ENCODE results near the gene HBG2.

Gene HBG2

GRCh38 chr11:5239046-5239445 is 15.5 kb downstream of the HBG2 start:
- Mint-ChIP-seq H3K36me3 (ENCODE audit: low read depth) (no peaks in the 10 kb centered on the region), H3K4me3 (no peak overlapping the region), H3K9me3 (no peaks in the 10 kb centered on the region), H3K4me1 (no peaks in the 10 kb centered on the region), H3K27me3 (ENCODE audit: low read depth) (peaks cover 4% of the 10 kb centered on the region), H3K27ac (no peak overlapping the region)
- TF ChIP-seq CTCF (IDR thresholded peaks at IDR 0.05; ENCODE audit: unreplicated experiment in 3 of 3): no peak

- Mint-ChIP-seq H3K9me3 (no peaks in the 10 kb centered on the region), H3K4me1 (no peaks in the 10 kb centered on the region), H3K36me3 (ENCODE audit: low read depth) (no peaks in the 10 kb centered on the region), H3K4me3 (no peak overlapping the region), H3K27ac (no peak overlapping the region), H3K27me3 (ENCODE audit: low read depth) (peaks cover 4% of the 10 kb centered on the region)
- no peak for TF ChIP-seq CTCF (IDR thresholded peaks at IDR 0.05; ENCODE audit: unreplicated experiment in 3 of 3)
Observed at GRCh38 chr11:5238486-5238885, 16.1 kb downstream of the HBG2 start.

- Mint-ChIP-seq H3K4me1 (no peaks in the 10 kb centered on the region), H3K27ac (no peak overlapping the region), H3K27me3 (ENCODE audit: low read depth) (peaks cover 4% of the 10 kb centered on the region), H3K9me3 (no peaks in the 10 kb centered on the region), H3K36me3 (ENCODE audit: low read depth) (no peaks in the 10 kb centered on the region), H3K4me3 (no peak overlapping the region)
- TF ChIP-seq CTCF (IDR thresholded peaks at IDR 0.05; ENCODE audit: unreplicated experiment in 3 of 3): no peak
Observed at GRCh38 chr11:5237420-5237819, 17.2 kb downstream of the HBG2 start.

DNA sequence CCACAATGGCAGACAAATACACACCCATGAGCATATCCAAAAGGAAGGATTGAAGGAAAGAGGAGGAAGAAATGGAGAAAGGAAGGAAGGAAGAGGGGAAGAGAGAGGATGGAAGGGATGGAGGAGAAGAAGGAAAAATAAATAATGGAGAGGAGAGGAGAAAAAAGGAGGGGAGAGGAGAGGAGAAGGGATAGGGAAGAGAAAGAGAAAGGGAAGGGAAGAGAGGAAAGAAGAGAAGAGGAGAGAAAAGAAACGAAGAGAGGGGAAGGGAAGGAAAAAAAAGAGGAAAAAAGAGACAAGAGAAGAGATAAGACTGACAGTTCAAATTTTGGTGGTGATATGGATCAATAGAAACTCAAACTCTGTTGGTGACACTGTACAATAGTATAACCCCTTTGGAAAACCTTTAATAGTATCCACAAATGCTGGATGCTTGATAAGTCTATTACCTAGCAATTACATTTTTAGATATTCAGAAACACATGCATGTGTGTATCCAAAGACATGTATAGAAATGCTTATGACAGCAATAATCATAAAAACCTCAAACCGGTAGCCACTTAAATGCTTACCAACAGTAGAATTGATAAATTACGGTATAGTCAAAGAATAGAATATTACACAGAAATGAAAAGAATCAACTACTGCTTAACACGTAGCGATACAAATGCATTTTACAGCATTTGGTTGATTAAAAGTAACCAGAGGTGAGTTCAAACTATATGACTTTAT is 19.1 kb downstream of the HBG2 start:
- Mint-ChIP-seq H3K4me1 (no peaks in the 10 kb centered on the region), H3K27ac (no peak overlapping the region), H3K4me3 (no peak overlapping the region), H3K36me3 (ENCODE audit: low read depth) (no peaks in the 10 kb centered on the region), H3K27me3 (ENCODE audit: low read depth) (peaks cover 4% of the 10 kb centered on the region), H3K9me3 (no peaks in the 10 kb centered on the region)
- TF ChIP-seq CTCF (IDR thresholded peaks at IDR 0.05; ENCODE audit: unreplicated experiment in 3 of 3): no peak

GRCh38 chr11:5234381-5234834 is 20.2 kb downstream of the HBG2 start, which contains the start of gene HBD:
TSS of gene HBD (minus strand) at chr11:5234483. CDS start at chr11:5234433, 50 bp downstream.
- no peak within 1 kb of the TSS for H3K4me3 Mint-ChIP-seq
- H3K27ac Mint-ChIP-seq: no peak within 1 kb of the TSS
- H3K27me3 Mint-ChIP-seq (ENCODE audit: low read depth): peaks cover 4% of the 10 kb centered on the region
- no peak for TF ChIP-seq CTCF (IDR thresholded peaks at IDR 0.05; ENCODE audit: unreplicated experiment in 3 of 3)
- no peaks in the 10 kb centered on the region for H3K36me3 Mint-ChIP-seq (ENCODE audit: low read depth)
- H3K9me3 Mint-ChIP-seq: no peaks in the 10 kb centered on the region
- H3K4me1 Mint-ChIP-seq: no peaks in the 10 kb centered on the region

DNA sequence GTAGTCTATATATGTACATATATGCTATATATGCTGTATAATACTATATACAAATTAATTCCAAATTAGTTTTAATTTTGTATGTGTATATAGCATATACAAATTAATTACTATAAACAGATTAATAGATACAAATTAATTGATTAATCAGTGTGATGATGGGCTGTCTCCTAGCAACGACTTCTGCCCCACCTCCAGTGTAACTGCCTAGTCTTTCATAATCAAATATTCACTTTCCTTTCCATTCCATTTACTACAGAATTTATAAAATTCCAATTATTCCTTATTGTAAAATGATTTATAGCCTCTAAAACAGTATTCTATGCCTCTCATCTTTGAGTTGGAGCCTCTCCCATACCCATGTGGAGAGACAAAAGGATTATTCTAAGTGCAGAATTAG is 21.3 kb downstream of the HBG2 start:
- H3K4me1 Mint-ChIP-seq: no peaks in the 10 kb centered on the region
- H3K27ac Mint-ChIP-seq: no peak overlapping the region
- no peaks in the 10 kb centered on the region for H3K36me3 Mint-ChIP-seq (ENCODE audit: low read depth)
- peaks cover 4% of the 10 kb centered on the region for H3K27me3 Mint-ChIP-seq (ENCODE audit: low read depth)
- H3K9me3 Mint-ChIP-seq: no peaks in the 10 kb centered on the region
- no peak for TF ChIP-seq CTCF (IDR thresholded peaks at IDR 0.05; ENCODE audit: unreplicated experiment in 3 of 3)
- H3K4me3 Mint-ChIP-seq: no peak overlapping the region

Data from nephron (organoid).